Muscle of arm (tissue), 14 donors: ENCODE results near the gene AZU1. TPM values are rescaled to one million over a fixed set of nuclear protein-coding genes. Genes with fewer than 3 reads are reported as not detected.

ENCODE experiments used
- DNase-seq: peaks from one replicate; pipeline ENCODE4 v3.0.0-alpha.2; 2013
- long read RNA-seq, 11 donors: transcript quantifications; one replicate each; lab custom pipeline, GENCODE V29; 2026
- polyA plus RNA-seq, 12 donors: library from polyadenylated mRNA; unstranded; fragments of 120-200 nt; gene quantifications; one replicate each; pipeline ENCODE4 v1.2.1, GENCODE V29; 2013; ENCODE audit not compliant: insufficient read length in 12 of 12

AZU1 gene
- polyA plus RNA-seq, result 1 to 10 TPM in 5 of 12 donors, under 1 TPM in 5, not detected in 2; 0.42 to 8.7 (median 0.90) TPM
- long read RNA-seq, donor 1, result 0 reads
- long read RNA-seq, donor 2, partial matches to known transcripts, result 0 of 3 reads
- long read RNA-seq, donor 2, other reads (novel, unspliced or antisense), result 0 of 3 reads
- long read RNA-seq, donor 3, result 0 reads
- long read RNA-seq, donor 4, result 0 reads
- long read RNA-seq, donor 5, result 0 reads
- long read RNA-seq, donor 6, partial matches to known transcripts, result 0 of 2 reads
- long read RNA-seq, donor 6, other reads (novel, unspliced or antisense), result 0 of 2 reads
- long read RNA-seq, donor 7, result 0 reads
- long read RNA-seq, donor 8, partial matches to known transcripts, result 0 of 1 reads
- long read RNA-seq, donor 8, other reads (novel, unspliced or antisense), result 0 of 1 reads
- long read RNA-seq, donor 9, partial matches to known transcripts, result 0 of 1 reads
- long read RNA-seq, donor 9, other reads (novel, unspliced or antisense), result 0 of 1 reads
- long read RNA-seq, donor 10, partial matches to known transcripts, result 0 of 2 reads
- long read RNA-seq, donor 10, other reads (novel, unspliced or antisense), result 0 of 2 reads
- long read RNA-seq, donor 11, partial matches to known transcripts, result 0 of 2 reads
- long read RNA-seq, donor 11, other reads (novel, unspliced or antisense), result 0 of 2 reads

GRCh38 chr19:827710-828321 lies at the start of gene AZU1:
Gene AZU1, plus strand, starts transcription at chr19:827837. Its CDS starts 10 bp downstream, at chr19:827847.
- no peak for DNase-seq

GRCh38 chr19:778910-779653 lies 48.6 kb upstream of the AZU1 start:
- DNase-seq, result no peak

GRCh38 chr19:780935-781334 lies 46.7 kb upstream of the AZU1 start:
- DNase-seq, result no peak

- no peak for DNase-seq
Measured at GRCh38 chr19:781800-782184, 45.8 kb upstream of the AZU1 start.

GRCh38 chr19:782185-782877 lies 45.3 kb upstream of the AZU1 start:
- DNase-seq, result no peak

GRCh38 chr19:782878-783668 lies 44.6 kb upstream of the AZU1 start:
- no peak for DNase-seq

- no peak for DNase-seq
Measured at GRCh38 chr19:784541-784940, 43.1 kb upstream of the AZU1 start.

- no peak for DNase-seq
Measured at GRCh38 chr19:787536-787935, 40.1 kb upstream of the AZU1 start.

- DNase-seq, result no peak
Measured at GRCh38 chr19:788686-788982, 39.0 kb upstream of the AZU1 start.

- no peak for DNase-seq
Measured at GRCh38 chr19:788983-789700, 38.5 kb upstream of the AZU1 start.

GRCh38 chr19:789701-790060 lies 38.0 kb upstream of the AZU1 start:
- no peak for DNase-seq

- DNase-seq, result no peak
Measured at GRCh38 chr19:791007-791566, 36.5 kb upstream of the AZU1 start.

GRCh38 chr19:791567-792305 lies 35.9 kb upstream of the AZU1 start:
- no peak for DNase-seq

GRCh38 chr19:792306-792885 lies 35.2 kb upstream of the AZU1 start:
- DNase-seq, result no peak

GRCh38 chr19:793806-794205 lies 33.8 kb upstream of the AZU1 start:
- no peak for DNase-seq

GRCh38 chr19:795073-795611 lies 32.5 kb upstream of the AZU1 start:
- no peak for DNase-seq

- no peak for DNase-seq
Measured at GRCh38 chr19:795691-796581, 31.7 kb upstream of the AZU1 start.
